ENCODE data around the gene NR1I2. TPM values are rescaled to one million over a fixed set of nuclear protein-coding genes. Genes with fewer than 3 reads are reported as not detected.

NR1I2 gene
- total and polyA plus RNA-seq, 2 donors (not counting 3 experiments of a cell fraction or from before 2014, with no cell fraction given): 0.03 TPM; not detected in 1

- H2AFZ ChIP-seq (ENCODE audit: low read depth, low read length): no peak overlapping the region
- no peaks in the 10 kb centered on the region for H3K9me1 ChIP-seq (replicated peaks; ENCODE audit: control insufficient read depth, extremely low read depth, insufficient read depth, low read length)
- no peak for FAIRE-seq
- no peak for DNase-seq (ENCODE audit: low read depth, low spot score)
- H3K4me1 ChIP-seq (ENCODE audit: control insufficient read depth, extremely low read depth, insufficient read depth, low read length): no peaks in the 10 kb centered on the region
- H3K4me2 ChIP-seq (ENCODE audit: insufficient read depth, low read length): no peak overlapping the region
- intact Hi-C loops (cut with micrococcal nuclease): no loop called here
- H3K4me3 ChIP-seq (replicated peaks in 1 of 3; ENCODE audit: insufficient read depth in 1 of 3, low read depth in 1 of 3, low read length in 3 of 3): no peak overlapping the region
- no TSS peak for BruUV-seq (replicated peaks)
- H3K9ac ChIP-seq (replicated peaks; ENCODE audit: extremely low read depth, insufficient read depth, low read length): no peak overlapping the region
- TF ChIP-seq MYC (IDR thresholded peaks at IDR 0.05; ENCODE audit: low read depth, low read length) (no peak), FOS (IDR thresholded peaks at IDR 0.05; ENCODE audit: borderline replicate concordance, insufficient read depth, low read length) (no peak), EZH2 (IDR thresholded peaks at IDR 0.05; ENCODE audit: borderline replicate concordance, low read depth, low read length, severe bottlenecking) (no peak), CTCF (IDR thresholded peaks at IDR 0.05; ENCODE audit: extremely low read depth in 1 of 2, insufficient read depth in 1 of 2, low read depth in 1 of 2, low read length in 2 of 2) (no peak), JUN (IDR thresholded peaks at IDR 0.05; ENCODE audit: borderline replicate concordance, insufficient read depth, insufficient read length, low read depth) (no peak), POLR2AphosphoS5 (IDR thresholded peaks at IDR 0.05; ENCODE audit: insufficient read depth, low read depth, low read length) (no peak), MAX (IDR thresholded peaks at IDR 0.05; ENCODE audit: insufficient read depth, insufficient read length) (no peak), POLR2A (IDR thresholded peaks at IDR 0.05; ENCODE audit: low read depth, low read length) (no peak), GATA2 (IDR thresholded peaks at IDR 0.05; ENCODE audit: insufficient read depth, insufficient read length, low read depth, low read length) (no peak)
- H4K20me1 ChIP-seq (replicated peaks; ENCODE audit: control insufficient read depth, extremely low read depth, insufficient read depth, low read length): no peaks in the 10 kb centered on the region
- H3K27me3 ChIP-seq (ENCODE audit: control insufficient read depth in 2 of 2, insufficient read depth in 2 of 2, low read length in 2 of 2): no peaks in the 10 kb centered on the region
- H3K36me3 ChIP-seq (ENCODE audit: control insufficient read depth in 2 of 2, extremely low read depth in 1 of 2, insufficient read depth in 2 of 2, low read length in 2 of 2): peaks cover 9 to 12% of the 10 kb centered on the region in 2 experiments
- ChIA-PET CTCF (no interaction called here), POLR2A (no interaction called here)
- no peaks in the 10 kb centered on the region for H3K9me3 ChIP-seq (replicated peaks; ENCODE audit: control insufficient read depth, insufficient read depth, low read length)
- H3K79me2 ChIP-seq (ENCODE audit: control insufficient read depth, insufficient read depth, low read length): no peaks in the 10 kb centered on the region
- dilution Hi-C loops (cut with MboI; ENCODE audit: extremely low pct_ligation_motif_present, low sequenced_read_pairs): no loop called here
- H3K27ac ChIP-seq (ENCODE audit: insufficient read depth, low read depth, low read length): no peak overlapping the region
Measured at GRCh38 chr3:119861681-119862080, 79.8 kb downstream of the NR1I2 start.
